HG03378 (cell line): ENCODE measurements around the gene ADAMTS12.

ENCODE experiments used
- ATAC-seq: cut with Tn5 transposase; IDR thresholded peaks from one replicate; pipeline ENCODE4 v1.9.1; 2021; ENCODE audit warnings: mild to moderate bottlenecking, moderate library complexity; ENCODE audit not compliant: unreplicated experiment

ADAMTS12 gene

DNA sequence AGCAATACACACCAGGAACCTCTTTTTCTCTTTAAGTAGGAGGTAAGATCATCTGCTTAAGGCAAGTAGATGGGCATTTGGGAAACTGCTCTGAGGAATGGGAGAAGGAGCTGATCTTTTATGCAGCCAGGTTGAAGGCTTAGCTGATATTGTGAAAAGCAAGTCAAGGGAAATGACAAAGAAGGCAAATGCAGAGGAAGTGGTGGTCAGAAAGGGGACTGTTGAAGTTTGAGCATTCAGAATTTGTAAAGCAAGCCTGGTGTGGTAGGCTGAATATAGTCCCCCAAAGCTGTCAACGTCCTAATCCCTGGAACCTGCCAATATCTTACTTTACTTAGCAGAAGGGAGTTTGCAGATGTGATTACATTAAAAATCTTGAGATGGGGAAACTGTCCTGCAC is 128.9 kb downstream of the ADAMTS12 start:
- no peak for ATAC-seq

- no peak for ATAC-seq
Observed at GRCh38 chr5:33761139-33761538, 130.7 kb downstream of the ADAMTS12 start.

DNA sequence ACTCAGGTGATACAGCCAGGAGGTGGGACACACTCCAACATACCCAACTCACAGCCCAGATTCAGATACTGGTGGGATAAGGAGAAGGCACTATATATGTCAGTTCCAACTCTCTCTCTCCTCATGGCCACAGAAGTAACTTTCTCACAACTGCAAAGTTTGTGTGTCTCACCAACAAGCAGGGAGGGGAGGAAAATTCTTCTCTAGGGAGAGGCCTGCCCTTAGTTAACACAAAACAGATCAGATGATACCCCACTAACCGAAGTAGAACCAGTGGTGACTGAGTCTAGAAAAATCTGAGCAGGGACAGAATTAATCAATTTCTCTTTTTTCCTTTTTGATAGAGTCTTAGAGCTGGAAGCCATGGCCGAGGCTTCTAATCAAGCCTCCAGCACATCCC is 133.1 kb downstream of the ADAMTS12 start:
- no peak for ATAC-seq

- no peak for ATAC-seq
Observed at GRCh38 chr5:33756491-33756890, 135.3 kb downstream of the ADAMTS12 start.

GRCh38 chr5:33755231-33755630 is 136.6 kb downstream of the ADAMTS12 start:
- ATAC-seq, result no peak

GRCh38 chr5:33753704-33754103 is 138.1 kb downstream of the ADAMTS12 start:
- ATAC-seq, result no peak

DNA sequence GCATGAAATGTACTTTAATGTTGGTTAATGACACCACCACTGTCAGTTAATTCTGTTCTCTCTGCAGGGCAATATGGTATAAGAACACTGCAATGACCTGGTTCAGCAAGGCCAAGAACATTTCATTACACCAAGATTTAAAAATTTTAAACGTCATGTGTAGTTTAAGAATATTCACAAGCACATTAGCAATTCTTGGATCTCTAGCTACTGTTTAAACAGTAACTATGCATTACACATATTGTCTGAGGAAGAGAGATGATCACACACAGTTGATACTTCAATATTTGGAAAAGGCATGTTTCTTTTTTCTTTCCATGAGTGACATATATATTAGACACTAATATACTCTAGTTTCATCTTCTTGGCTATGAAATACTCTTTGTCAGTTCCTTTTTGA is 143.0 kb downstream of the ADAMTS12 start:
- ATAC-seq, result no peak

GRCh38 chr5:33745101-33745770 is 146.6 kb downstream of the ADAMTS12 start:
- ATAC-seq, result no peak

DNA sequence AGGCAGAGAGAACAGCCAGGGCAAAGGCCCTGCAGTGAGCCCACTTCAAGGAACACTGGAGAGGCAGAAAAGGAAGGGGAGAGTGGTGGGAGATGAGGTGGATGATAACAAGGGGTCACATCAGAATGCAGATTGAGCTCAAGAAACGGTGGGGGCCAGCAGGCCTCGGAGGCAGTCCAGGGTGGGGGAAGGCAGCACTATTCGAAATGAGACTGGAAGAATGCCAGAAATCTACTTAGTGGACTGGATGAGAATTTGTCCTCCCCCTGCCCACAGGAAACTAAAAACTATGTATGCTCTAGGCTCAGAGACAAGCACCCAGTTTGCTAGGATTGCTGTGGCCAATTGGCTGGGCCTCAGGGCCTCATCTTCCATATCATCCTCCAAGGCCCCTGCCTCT is 148.7 kb downstream of the ADAMTS12 start:
- no peak for ATAC-seq

DNA sequence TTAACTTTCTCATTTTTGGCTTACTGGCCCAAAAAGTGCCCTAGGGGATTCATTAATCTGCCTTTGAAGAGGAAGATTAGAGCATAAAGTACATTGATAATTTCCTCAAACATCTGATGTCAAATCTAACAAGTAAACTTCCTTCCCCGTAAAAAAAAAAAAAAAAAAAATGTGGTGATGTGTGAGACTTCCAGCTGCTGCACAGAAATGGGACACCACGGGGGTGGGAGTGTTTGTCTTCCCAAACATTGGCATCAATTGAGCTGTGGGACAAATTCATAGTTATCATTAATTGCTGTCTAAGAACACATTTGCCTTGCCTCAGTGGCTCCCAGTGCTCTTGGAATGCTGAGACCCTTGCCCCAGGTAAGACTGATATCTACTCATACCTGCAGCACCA is 149.6 kb downstream of the ADAMTS12 start:
- no peak for ATAC-seq

- no peak for ATAC-seq
Observed at GRCh38 chr5:33738967-33739366, 152.8 kb downstream of the ADAMTS12 start.

- ATAC-seq, result no peak
Observed at GRCh38 chr5:33738097-33738496, 153.7 kb downstream of the ADAMTS12 start.

DNA sequence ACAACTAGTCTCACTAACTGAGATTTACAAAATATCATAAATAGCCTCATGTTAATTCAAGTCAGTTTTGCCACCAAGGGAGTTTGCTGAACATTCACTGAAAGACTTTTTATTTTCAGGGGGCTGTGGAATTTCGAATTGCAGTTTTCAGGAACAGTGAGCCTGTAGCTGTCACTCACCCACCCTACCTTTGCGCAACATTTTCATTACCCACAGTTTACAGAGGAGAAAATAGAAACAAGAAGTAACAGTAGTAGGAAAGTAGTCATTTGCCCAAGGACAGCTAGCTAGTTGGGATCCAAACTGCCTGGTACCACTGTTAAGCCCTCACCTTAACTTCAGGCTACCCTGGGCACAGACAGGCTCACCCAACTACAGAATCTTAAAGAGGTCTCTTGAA is 154.1 kb downstream of the ADAMTS12 start:
- ATAC-seq, result no peak

DNA sequence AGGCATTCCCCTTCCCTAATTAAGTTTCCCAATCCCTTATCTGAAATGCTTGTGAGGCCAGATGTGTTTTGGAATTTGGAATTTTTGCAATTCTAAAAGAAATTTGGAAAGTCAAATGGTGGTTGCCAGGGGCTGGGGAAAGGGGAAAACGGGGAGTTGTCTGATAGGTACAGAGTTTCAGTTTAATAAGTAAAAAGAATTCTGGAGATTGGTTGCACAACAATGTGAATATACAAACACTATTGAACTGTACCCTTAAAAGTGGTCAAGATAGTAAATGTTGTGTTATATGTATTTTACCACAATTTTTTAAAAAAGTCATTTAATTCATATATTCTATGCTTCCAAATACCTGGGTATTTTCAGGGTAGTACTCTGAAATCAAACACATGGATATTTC is 154.5 kb downstream of the ADAMTS12 start:
- ATAC-seq, result no peak

DNA sequence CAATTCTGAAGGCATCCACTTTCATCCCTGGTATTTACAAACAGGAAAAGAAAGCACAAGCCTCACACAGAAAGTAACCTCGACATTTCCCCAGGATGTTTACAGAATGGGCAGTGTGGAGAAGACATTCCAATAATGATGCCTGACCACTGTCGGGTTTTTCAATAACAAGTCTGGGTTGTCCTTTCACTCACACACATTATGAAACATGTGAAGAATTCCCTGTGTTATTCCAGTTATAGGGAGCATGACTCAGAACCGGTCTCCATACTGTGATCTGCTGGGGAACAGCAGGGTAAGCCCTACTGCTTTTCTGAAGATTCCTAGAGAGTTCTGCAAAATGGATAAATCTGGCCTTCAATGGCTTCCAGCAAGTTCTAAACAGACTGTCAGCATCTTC is 155.3 kb downstream of the ADAMTS12 start:
- no peak for ATAC-seq

- ATAC-seq, result no peak
Observed at GRCh38 chr5:33735072-33735471, 156.7 kb downstream of the ADAMTS12 start.

GRCh38 chr5:33734537-33734936 is 157.3 kb downstream of the ADAMTS12 start:
- ATAC-seq, result no peak

DNA sequence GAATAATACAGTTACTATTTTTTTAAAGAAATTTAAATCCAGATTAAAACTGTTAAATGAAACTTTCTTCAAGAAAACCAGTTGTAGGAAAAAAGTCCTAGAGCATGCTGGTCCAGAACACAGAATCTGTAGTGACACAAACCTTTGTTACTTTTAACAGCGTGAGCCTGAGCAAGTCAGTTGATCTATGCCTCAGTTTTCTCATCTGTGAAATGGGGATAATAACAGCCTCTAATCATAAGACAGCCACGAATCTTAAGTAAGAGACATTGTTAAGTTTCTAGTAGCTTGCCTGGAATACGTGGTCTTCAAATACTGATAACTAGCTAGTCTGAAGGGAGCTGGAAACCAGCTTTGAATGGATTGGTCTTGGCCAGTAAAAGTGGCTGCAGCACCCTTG is 158.6 kb downstream of the ADAMTS12 start:
- no peak for ATAC-seq

GRCh38 chr5:33726422-33727165 is 165.2 kb downstream of the ADAMTS12 start:
- no peak for ATAC-seq

GRCh38 chr5:33725806-33726205 is 166.0 kb downstream of the ADAMTS12 start:
- ATAC-seq, result no peak

DNA sequence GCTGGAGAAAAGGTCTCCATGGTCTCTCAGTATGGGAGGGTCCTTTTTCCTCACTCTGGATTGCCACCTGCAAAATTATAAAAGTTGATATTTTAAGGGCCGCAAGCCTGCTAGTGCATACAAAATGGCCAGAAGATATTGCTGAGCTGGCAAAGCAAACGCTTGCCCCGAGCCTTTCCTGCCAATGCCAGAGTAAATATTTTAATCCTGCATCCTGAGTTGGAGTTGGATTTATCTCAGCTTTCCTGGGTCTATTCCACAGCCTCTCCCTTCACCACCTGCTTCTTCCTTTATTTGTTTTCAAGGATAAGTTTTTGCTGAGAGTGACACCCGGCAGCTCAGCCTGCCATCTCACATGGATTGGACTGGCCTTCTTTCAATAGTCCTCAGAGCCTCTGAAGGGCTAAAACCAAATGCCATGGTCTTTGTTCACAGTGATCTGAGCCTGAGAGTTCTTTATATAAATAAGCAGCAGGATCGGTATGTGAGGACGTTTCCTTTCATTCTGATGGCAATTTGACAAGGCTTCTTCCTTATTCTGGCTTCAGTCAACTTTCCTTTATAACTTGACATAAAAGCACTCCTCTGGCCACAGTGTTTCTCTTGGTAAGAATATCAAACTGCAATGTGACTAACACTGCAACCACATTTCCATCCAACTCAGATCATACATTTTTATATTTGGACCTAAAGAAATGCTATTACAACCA is 170.1 kb downstream of the ADAMTS12 start:
- no peak for ATAC-seq

DNA sequence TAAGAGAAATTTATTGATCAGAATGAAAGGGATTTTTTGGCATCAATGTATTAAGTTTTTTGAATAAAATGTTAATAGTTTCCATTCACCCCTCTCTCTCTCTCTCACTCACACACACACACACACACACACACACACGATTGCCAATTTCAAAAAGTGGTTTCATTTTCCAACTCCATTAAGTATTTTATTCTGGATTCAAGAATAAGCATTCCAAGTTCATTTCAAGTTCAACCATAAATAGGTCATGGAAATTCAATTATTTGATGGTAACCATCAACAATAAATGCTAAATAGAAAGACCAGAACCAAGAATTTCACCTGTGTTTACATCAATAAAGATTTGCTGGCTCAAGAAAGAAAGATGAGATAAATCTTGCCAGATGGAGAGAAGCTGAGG is 171.6 kb downstream of the ADAMTS12 start:
- ATAC-seq, result no peak
